DMS53 treated with DMSO at 0.1 percent for 48 hours (cell line): ENCODE data around the gene KANK4.

ENCODE experiments used
- DNase-seq: peaks from one replicate; lab custom pipeline; 2025; ENCODE audit not compliant: unreplicated experiment; lab: John Stamatoyannopoulos, UW

The KANK4 gene

DNA sequence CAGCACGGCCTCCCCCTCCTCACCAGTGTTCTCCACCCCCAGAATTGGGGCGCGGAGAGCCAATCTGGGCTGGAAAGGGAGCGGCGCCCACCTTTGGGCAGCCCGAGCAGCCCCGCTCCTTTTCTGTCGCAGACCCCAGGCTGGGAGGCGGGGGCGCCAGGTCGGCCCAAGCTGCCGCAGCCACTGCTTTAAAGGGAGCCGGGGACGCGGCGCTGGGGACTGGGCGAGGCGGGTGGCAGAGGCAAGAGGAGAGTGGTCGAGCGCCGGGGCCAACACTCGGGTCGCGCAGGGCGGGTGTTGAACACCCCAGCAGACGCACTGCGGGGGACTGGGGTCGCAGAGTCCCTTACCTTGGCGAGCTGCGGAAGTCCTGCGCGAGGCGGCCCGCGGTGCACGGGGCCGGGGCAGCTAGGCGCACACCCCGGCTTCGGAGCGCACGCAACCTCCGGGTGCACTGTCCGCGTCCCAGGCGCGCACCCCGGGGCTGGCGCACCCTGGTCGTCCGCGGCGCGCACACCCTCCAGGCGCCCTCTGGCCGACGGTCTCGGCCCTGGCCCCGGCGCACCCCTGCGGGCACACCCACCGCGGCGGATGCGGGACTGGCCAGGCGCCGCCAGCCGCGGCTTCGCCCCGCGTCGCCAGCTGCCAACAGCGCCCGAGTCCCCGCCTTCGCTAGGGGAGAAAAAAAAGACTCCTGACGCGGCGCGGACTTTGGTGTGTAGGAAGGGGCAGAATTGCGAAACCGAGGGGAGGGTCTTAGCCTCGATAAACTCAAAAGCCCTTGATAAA is at the start of gene KANK4:
KANK4 (minus strand) TSS at position 679 of the 789 bp plus-strand sequence. CDS start 37,870 bp downstream, outside the sequence.
- no peak for DNase-seq

DNA sequence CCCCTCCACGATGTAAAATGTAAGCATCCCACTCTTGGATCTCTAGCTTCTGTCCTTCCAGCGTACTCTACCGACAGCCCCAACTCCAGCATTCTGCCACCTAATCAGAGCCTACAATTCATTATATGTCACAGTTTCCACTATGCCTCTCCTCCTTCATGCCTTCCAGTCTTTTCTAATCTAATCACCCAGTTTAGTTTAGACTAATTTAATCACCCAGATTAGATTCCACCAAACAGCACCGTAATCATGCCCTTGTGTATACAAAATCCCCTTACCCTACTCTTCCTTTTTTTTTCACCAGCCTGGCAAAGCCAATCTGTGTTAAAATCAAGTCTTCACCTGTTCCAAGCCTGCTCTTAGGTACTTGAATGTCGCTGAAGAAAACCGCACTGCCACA is 49.8 kb upstream of the KANK4 start:
- no peak for DNase-seq

DNA sequence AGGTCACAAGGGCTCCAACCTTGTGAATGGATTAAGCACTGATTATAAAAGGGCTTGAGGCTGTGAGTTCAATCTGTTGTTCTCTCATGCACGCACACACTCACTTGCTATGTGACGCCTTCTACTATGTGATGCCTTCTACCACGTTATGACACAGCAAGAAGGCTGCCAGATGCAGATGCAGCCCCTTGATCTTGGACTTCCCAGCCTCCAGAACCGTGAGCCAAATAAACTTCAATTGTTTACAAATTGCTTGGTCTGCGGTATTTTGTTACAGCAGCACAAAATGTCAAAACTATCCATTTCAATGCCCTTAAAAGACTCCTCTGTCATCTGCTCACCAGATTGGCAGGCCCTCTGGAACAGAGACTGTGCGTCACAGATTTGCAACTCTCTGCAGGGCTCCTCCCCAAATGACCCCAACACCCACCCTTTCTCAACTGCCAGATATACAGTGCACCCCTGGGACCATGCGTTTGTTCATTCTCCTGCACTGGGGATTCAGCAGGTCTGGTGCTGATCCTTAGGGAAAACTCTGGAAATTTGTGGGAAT is 47.8 kb upstream of the KANK4 start:
- DNase-seq: no peak

DNA sequence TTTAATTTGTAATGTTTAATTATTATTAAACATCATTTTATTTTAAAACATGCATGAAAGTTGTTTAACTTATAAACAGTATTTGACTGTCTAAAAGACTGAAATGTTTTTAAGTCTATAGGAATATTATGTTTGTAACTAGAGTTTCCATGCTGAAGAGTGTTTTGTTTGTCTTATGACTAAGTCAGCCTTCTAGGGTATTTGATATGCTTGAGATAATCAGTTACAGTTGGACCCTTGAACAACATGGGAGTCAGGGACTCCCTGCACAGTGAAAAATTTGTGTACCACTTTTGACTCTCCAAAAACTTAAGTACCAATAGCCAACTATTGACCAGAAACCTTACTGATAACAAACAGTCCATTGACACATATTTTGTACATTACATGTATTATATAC is 45.5 kb upstream of the KANK4 start:
- DNase-seq: peak; percentile 36

DNA sequence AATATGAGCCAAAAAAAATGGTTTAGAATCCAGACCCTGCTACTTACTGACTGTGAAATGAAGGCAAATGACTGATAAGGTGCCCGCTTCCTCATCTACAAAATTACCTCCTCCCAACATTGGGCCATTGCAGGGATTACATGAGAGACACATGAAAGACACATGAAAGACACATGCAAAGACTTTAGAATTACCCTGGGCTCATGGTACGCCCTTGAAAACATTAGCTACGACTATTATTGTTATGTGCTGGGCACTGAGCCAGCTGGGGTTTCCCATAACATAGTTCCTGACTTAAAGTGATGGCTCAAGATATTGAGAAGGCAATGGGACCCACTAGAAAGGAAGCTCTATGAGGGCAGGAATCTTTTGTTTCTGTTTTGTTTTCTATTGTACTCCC is 43.7 kb upstream of the KANK4 start:
- DNase-seq: no peak

DNA sequence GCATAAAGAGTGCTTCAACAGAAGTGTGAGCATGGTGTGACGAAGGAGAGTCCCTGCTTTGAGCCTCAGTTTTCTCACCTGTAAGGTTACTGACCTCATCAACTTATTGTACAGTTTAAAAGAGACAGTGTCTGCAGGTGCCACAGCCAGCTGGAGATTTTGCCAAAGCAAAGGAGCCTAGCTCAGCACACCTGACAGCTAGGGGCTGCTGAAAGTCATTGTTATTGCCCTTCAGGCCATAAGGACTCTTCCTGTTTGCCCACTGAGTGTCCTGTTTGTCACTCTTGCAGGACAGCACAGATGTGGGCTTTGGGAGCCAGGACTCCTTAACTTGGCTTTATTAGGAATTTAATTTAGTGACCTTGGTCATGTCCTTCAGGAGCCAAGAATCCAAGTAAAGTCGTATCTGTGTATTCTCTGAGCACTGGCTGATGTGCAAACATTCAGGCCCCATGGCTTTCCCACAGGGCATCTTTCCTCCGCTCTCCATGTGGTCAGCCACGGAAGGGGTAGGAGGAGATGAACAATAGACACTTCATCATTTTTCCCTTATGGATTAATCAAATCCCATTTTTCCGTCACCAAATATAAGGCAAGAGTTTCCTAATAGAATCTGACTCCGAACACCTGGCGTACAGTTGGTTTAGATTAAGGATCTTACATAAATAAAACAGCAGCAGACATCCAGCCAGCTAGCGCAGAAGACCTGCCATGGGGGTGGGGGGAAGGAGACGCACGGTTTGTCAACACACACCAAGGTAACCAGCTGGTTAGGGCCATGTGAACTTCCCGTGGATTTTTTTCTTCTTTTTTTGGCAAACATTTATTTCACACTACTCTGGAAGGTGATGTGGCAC is 43.1 kb upstream of the KANK4 start:
- DNase-seq: no peak

DNA sequence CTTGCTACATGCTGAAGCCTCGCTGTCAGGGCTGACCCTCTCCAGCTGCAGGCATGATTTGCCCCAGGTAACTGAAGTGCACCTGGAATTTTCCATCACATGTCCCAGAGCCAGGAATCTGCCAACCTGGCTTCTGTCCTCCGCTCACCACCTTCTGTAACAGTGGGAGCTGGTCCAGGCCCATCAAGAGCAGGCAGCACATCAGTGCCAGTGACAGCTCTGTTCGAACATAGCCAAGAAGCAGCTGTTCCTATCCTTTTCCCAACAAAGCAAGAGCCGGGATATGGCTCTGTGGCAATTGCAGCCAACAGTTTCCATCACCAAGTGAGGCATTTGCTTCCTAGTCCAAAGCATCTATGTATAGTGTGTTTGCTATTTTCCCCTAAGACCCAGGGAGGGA is 42.2 kb upstream of the KANK4 start:
- DNase-seq: no peak

DNA sequence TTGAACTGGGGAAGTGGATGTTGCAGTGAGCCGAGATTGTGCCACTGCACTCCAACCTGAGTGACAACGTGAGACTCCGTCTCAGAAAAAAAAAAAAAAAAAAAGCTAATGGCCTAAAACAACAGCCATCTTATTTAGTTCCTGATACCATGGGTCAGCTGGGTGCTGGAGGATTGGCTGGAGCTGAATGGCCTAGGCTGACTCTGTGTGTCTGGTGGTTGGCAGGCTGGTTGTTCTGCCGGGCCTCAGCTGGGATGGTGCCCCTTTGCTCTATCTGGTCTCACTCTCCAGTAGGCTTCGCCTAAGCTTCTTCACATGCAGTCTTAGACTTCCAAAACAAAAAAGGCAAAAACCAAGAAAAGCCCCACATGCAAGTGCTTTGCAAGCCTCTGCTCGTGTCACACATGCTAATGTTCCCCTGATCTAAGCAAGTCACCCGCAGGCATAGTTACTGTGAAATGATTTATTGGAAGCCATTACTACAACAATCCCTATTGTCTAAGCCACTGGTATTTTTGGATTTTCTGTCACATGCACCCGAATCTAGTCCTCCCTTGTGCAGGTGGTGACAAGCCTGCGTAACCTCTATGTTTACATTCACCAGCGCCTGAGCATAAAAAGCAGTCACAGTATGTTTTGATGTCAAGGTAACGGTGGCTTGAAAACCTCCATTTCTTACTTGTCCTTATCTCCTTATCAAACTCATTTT is 39.6 kb upstream of the KANK4 start:
- DNase-seq: no peak

DNA sequence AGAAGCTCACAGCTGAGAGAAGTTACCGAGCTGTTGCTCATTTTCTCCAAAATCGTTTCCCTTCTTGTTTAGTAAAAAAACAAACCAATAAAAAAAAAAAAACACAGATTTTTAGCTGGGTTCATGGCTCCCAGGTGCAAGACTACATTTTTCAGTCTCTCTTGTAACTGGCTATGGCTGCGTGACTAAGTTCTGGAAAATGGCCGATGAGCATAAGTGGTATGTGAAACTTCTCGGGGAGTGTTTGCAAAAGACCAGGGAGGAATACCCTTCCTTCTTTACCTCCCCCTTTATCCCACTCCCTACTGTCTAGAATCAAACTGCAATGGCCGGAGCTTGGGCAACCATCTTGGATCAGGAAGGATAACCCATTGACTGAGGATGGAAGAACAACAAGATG is 38.7 kb upstream of the KANK4 start:
- DNase-seq: no peak

DNA sequence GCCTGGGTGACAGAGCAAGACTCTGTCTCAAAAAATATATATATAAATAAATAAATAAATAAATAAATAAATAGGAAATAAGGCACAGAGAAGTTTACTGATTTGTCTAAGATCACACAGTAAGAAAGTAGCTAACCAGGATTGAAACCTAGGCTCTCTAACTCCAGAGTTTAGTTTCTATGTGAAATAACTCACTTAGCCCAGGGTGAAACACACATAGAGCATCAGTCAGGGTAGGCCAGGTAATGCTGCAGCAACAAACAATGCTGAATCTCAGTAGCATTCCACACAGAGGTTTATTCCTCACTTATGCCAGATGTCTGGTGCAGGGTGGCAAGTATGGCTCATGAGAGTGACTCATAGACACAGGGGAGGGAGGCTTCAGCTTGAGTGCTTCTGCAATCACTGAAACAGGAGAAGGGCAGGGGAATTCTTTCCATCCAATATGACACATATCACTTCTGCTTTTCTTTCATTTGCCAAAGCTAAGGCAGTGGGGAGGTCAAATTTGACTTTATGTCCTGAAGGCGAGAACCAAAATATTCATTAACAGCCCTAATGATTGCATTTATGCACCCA is 37.1 kb upstream of the KANK4 start:
- peak; percentile 57 for DNase-seq

DNA sequence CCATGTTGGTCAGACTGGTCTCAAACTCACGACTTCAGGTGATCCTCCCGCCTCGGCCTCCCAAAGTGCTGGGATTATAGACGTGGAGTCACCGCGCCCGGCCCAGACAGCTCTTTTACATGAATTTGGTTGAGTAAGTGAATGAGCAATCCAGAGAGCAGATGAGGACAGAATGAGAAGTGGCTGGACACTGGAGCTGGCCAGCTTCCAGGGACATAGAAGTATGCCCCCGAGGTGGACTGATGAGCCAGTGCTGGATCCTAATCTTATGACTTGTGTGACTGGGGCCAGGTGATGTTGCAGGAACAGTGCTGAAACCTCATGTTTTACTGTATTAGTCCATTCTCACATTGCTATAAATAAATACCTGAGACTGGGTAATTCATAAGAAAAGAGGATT is 35.9 kb upstream of the KANK4 start:
- no peak for DNase-seq

DNA sequence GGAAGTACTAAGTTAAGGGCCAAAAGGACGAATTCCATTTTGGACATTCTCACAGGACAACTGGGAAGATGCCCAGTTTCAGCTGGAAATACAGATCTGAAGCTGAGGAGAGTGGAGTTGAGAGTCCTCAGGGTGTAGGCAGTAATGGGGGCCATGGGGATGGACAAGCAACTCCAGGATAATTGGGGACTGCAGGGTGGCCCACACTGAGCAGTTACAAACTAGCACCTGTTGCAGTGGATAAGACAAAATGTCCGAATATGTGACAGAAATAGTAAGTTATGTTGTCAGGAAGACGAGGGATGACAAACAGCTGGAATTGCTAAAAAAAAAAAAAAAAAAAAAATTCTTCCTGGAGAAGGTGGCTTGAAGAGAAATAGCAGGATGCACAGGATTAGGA is 34.6 kb upstream of the KANK4 start:
- no peak for DNase-seq

DNA sequence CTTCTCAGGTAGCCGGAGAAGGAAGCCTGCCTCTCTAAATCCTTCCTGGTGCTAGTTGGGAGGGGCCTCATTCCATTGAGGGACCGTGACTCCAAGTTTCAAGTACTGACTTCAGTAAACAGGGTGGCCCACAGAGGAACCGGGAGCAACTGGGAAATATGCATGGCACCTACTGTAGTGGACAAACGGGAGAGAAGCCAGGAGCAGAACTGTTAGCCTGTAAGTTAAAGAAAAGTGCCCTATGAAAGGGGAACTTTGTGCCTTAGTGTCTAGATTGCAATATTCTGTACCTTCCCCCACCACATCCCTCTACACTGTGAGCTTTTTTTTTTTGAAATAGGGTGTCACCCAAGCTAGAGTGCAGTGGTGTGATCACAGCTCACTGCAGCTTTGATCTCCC is 33.2 kb upstream of the KANK4 start:
- DNase-seq: no peak

DNA sequence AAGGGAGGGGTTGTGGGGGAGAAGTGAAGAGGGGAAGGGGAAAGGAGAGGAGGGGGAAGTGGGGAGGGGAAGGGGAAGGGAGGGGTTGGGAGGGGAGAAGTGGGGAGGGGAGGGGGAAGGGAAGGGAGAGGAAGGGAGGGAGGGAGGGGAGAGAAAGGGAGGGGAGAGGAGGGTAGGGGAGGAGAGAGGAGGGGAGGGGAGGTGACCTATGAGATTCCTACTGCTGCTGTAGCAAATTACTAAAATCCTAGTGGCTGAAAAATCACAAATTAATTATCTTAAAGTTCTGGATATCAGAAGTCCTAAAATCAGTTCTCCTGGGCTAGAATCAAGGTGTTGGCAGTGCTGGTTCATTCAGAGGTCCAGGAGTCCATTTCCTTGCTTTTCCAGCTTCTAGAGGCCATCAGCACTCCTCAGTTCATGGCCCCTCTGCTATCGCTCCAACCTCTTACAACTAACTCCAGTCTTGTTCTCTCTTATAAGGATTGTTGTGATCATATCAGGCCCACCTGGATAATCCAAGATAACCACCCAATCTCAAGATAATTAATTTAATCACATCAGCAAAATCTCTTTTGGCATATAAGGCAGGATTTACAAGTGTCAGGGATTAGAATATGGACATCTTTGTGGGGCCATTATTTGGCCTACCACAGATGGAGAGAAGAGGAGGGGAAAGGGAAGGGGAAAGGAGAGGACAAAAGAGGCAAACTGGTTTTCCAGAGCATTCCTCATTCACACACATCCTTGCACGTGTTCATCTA is 30.4 kb upstream of the KANK4 start:
- no peak for DNase-seq

DNA sequence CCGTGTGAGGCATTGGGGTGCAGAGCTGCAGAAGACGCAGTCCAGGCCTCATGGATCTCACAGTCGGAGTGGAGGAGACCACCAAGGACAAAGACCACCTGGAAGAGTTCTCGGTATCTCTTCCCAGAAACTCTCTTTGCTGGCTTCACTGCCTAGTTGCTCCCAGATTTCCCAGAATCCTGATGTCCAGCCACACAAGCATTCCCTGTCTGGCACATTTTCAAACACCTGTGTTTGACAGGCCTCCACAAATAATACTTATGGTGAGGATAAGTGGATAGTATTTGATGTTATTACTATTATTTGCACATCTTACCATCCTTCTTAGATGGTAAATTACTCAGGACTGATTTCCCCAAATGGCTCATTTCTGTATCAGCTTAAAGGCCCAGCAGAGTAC is 27.7 kb upstream of the KANK4 start:
- no peak for DNase-seq

DNA sequence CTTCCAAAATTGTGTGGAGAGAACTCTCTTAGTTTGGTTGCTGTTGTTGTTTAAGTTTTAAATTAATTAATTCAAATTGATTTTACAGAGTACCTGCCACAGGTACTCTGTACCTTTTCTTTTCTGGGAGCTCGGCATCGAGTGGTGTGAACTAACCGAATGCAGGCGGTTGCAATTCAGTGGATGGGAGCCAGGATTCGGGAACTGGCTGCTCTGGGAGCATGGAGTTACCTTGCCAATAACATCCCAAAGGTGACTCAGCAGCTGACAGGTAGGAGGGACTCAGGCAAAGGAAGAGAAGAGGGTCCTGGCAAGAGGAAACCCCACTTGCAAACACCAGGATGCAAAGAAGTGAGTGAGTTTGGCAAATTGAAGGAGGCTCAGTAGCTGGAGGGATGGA is 24.7 kb upstream of the KANK4 start:
- DNase-seq: no peak

DNA sequence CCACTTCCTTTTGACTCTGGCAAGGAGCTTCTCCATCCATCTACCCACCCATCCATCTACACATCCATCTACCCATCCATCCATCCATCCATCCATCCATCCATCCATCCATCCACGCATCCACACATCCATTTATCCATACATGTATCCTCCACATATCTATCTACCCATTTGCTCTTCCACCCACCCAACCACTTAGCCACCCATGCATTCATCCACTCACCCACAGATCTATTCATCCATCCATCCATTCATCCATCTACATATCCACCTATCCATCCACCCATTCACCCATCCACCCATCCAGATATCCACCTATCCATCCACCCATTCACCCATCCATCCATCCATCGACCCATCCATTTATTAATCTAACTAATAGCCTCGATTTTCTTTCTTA is 23.0 kb upstream of the KANK4 start:
- DNase-seq: no peak

DNA sequence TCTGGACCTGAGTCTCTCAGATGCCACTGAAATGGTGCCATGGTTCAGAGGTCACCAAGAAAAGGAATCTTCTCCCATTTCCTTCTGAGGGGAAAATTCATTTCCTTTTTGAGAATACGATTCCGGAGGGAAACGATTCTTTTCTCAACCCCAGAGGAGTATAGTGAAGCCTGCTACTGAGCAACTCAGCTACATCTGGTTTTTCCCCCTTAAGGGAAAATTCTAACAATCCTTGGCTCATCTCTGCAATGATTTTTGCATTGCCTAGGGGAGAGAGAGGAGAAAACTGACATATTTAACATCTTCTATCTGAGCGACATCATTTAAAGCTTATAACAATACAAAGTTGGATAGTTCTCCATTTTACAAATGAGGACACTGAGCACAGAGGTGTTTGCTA is 22.4 kb upstream of the KANK4 start:
- no peak for DNase-seq

DNA sequence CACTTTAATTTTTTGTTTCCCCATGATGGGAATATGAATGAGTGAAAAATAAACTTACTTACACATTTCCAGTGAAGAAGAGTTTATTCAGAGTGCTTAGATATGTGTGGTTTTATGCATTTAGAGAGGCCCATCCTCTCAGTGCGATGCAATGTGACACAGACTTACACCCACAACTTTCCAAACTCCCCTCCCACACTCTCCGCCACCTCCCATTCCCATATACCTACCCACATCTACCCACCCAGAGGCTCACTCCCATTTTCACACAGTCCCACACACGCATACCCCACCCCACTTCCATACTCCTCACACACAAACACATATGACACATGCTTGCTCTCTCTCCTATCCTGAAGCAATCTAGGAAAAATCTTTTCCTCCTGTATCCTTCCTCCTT is 21.9 kb upstream of the KANK4 start:
- DNase-seq: no peak
